Measurements from ENCODE around the gene RCN2. TPM values are rescaled to one million over a fixed set of nuclear protein-coding genes. Genes with fewer than 3 reads are reported as not detected.
"Not testable (repeated sequence)": the region's sequence is repeated elsewhere in the genome, so short reads cannot be mapped to it uniquely, and the experiment has no call there.

RCN2 gene
- 242 TPM for polyA plus RNA-seq (2013, experiment 1 of 4)
- 267 TPM for polyA plus RNA-seq (2013, experiment 2 of 4)
- polyA plus RNA-seq (2013, experiment 3 of 4): 242 TPM
- 255 TPM for polyA plus RNA-seq (2013, experiment 4 of 4)

- peaks cover 6% of the 10 kb centered on the region for H3K4me1 ChIP-seq (ENCODE audit: control insufficient read depth, insufficient read depth, low read length)
- no peaks in the 10 kb centered on the region for H3K27me3 ChIP-seq (ENCODE audit: control insufficient read depth, insufficient read depth, low read length, poor library complexity, severe bottlenecking)
- H3K27ac ChIP-seq (ENCODE audit: insufficient read depth, low read depth, low read length, poor library complexity, severe bottlenecking): peak within 1 kb of the TSS; percentile 86
- H3K9me3 ChIP-seq (ENCODE audit: control insufficient read depth, low read length): no peaks in the 10 kb centered on the region
- H3K36me3 ChIP-seq (ENCODE audit: control insufficient read depth, insufficient read depth, low read length): peaks cover 12% of the 10 kb centered on the region
- peak within 1 kb of the TSS; percentile 54 for H3K4me3 ChIP-seq (ENCODE audit: insufficient read depth, low read depth, low read length)
- 0% methylated on average over 96 of the region's 96 CpGs for WGBS, 2 experiments
Observed at GRCh38 chr15:76931397-76932134, at the start of gene RCN2. Gene RCN2, plus strand, starts transcription at chr15:76931749. Its CDS starts 93 bp downstream, at chr15:76931842.

- no peak overlapping the region for H3K4me3 ChIP-seq (ENCODE audit: insufficient read depth, low read depth, low read length)
- no peaks in the 10 kb centered on the region for H3K4me1 ChIP-seq (ENCODE audit: control insufficient read depth, insufficient read depth, low read length)
- H3K27ac ChIP-seq (ENCODE audit: insufficient read depth, low read depth, low read length, poor library complexity, severe bottlenecking): no peak overlapping the region
- 87 to 92% methylated on average over 2 of the region's 2 CpGs for WGBS, 2 experiments
- H3K27me3 ChIP-seq (ENCODE audit: control insufficient read depth, insufficient read depth, low read length, poor library complexity, severe bottlenecking): no peaks in the 10 kb centered on the region
- no peaks in the 10 kb centered on the region for H3K9me3 ChIP-seq (ENCODE audit: control insufficient read depth, low read length)
- H3K36me3 ChIP-seq (ENCODE audit: control insufficient read depth, insufficient read depth, low read length): no peaks in the 10 kb centered on the region
Observed at GRCh38 chr15:76885212-76885611, 46.3 kb upstream of the RCN2 start.

- WGBS, 2 experiments: 89 to 92% methylated on average over 14 of the region's 14 CpGs
- H3K4me1 ChIP-seq (ENCODE audit: control insufficient read depth, insufficient read depth, low read length); H3K27ac ChIP-seq (ENCODE audit: insufficient read depth, low read depth, low read length, poor library complexity, severe bottlenecking); H3K27me3 ChIP-seq (ENCODE audit: control insufficient read depth, insufficient read depth, low read length, poor library complexity, severe bottlenecking); H3K9me3 ChIP-seq (ENCODE audit: control insufficient read depth, low read length); H3K4me3 ChIP-seq (ENCODE audit: insufficient read depth, low read depth, low read length); H3K36me3 ChIP-seq (ENCODE audit: control insufficient read depth, insufficient read depth, low read length): not testable (repeated sequence)
Observed at GRCh38 chr15:76887280-76888141, 44.0 kb upstream of the RCN2 start.

GRCh38 chr15:76892836-76893235, 38.7 kb upstream of the RCN2 start:
- 88 to 98% methylated on average over 3 to 4 of the region's 5 CpGs for WGBS, 2 experiments

GRCh38 chr15:76894174-76894573, 37.4 kb upstream of the RCN2 start:
- Histone ChIP-seq H3K27me3 (ENCODE audit: control insufficient read depth, insufficient read depth, low read length, poor library complexity, severe bottlenecking) (no peaks in the 10 kb centered on the region), H3K27ac (ENCODE audit: insufficient read depth, low read depth, low read length, poor library complexity, severe bottlenecking) (no peak overlapping the region), H3K4me3 (ENCODE audit: insufficient read depth, low read depth, low read length) (no peak overlapping the region), H3K9me3 (ENCODE audit: control insufficient read depth, low read length) (no peaks in the 10 kb centered on the region), H3K36me3 (ENCODE audit: control insufficient read depth, insufficient read depth, low read length) (no peaks in the 10 kb centered on the region), H3K4me1 (ENCODE audit: control insufficient read depth, insufficient read depth, low read length) (no peaks in the 10 kb centered on the region)
- WGBS, 2 experiments: 93 to 98% methylated on average over 2 of the region's 2 CpGs

More at GRCh38 chr15:76892836-76893235, 38.7 kb upstream of the RCN2 start:
- not testable (repeated sequence) for H3K4me1 ChIP-seq (ENCODE audit: control insufficient read depth, insufficient read depth, low read length); H3K36me3 ChIP-seq (ENCODE audit: control insufficient read depth, insufficient read depth, low read length); H3K9me3 ChIP-seq (ENCODE audit: control insufficient read depth, low read length); H3K27ac ChIP-seq (ENCODE audit: insufficient read depth, low read depth, low read length, poor library complexity, severe bottlenecking); H3K27me3 ChIP-seq (ENCODE audit: control insufficient read depth, insufficient read depth, low read length, poor library complexity, severe bottlenecking); H3K4me3 ChIP-seq (ENCODE audit: insufficient read depth, low read depth, low read length)

GRCh38 chr15:76898102-76898501, 33.4 kb upstream of the RCN2 start:
- H3K27ac ChIP-seq (ENCODE audit: insufficient read depth, low read depth, low read length, poor library complexity, severe bottlenecking): no peak overlapping the region
- no peaks in the 10 kb centered on the region for H3K27me3 ChIP-seq (ENCODE audit: control insufficient read depth, insufficient read depth, low read length, poor library complexity, severe bottlenecking)
- no peaks in the 10 kb centered on the region for H3K36me3 ChIP-seq (ENCODE audit: control insufficient read depth, insufficient read depth, low read length)
- H3K9me3 ChIP-seq (ENCODE audit: control insufficient read depth, low read length): no peaks in the 10 kb centered on the region
- 87 to 95% methylated on average over 4 of the region's 4 CpGs for WGBS, 2 experiments
- no peaks in the 10 kb centered on the region for H3K4me1 ChIP-seq (ENCODE audit: control insufficient read depth, insufficient read depth, low read length)
- H3K4me3 ChIP-seq (ENCODE audit: insufficient read depth, low read depth, low read length): no peak overlapping the region

- not testable (repeated sequence) for H3K27ac ChIP-seq (ENCODE audit: insufficient read depth, low read depth, low read length, poor library complexity, severe bottlenecking); H3K27me3 ChIP-seq (ENCODE audit: control insufficient read depth, insufficient read depth, low read length, poor library complexity, severe bottlenecking); H3K36me3 ChIP-seq (ENCODE audit: control insufficient read depth, insufficient read depth, low read length); H3K9me3 ChIP-seq (ENCODE audit: control insufficient read depth, low read length); H3K4me1 ChIP-seq (ENCODE audit: control insufficient read depth, insufficient read depth, low read length); H3K4me3 ChIP-seq (ENCODE audit: insufficient read depth, low read depth, low read length)
- WGBS, 2 experiments: 92% methylated on average over 39 of the region's 39 CpGs
Observed at GRCh38 chr15:76899176-76899930, 32.2 kb upstream of the RCN2 start.

- not testable (repeated sequence) for H3K27me3 ChIP-seq (ENCODE audit: control insufficient read depth, insufficient read depth, low read length, poor library complexity, severe bottlenecking); H3K4me1 ChIP-seq (ENCODE audit: control insufficient read depth, insufficient read depth, low read length); H3K4me3 ChIP-seq (ENCODE audit: insufficient read depth, low read depth, low read length); H3K9me3 ChIP-seq (ENCODE audit: control insufficient read depth, low read length); H3K27ac ChIP-seq (ENCODE audit: insufficient read depth, low read depth, low read length, poor library complexity, severe bottlenecking); H3K36me3 ChIP-seq (ENCODE audit: control insufficient read depth, insufficient read depth, low read length)
- WGBS, 2 experiments: no CpG with 5 or more reads among the region's 6 CpGs
Observed at GRCh38 chr15:76899931-76900310, 31.6 kb upstream of the RCN2 start.

GRCh38 chr15:76901965-76902364, 29.6 kb upstream of the RCN2 start:
- Histone ChIP-seq H3K36me3 (ENCODE audit: control insufficient read depth, insufficient read depth, low read length) (no peaks in the 10 kb centered on the region), H3K4me1 (ENCODE audit: control insufficient read depth, insufficient read depth, low read length) (peaks cover 6% of the 10 kb centered on the region)
- WGBS, 2 experiments: 93 to 95% methylated on average over 2 of the region's 2 CpGs

GRCh38 chr15:76903251-76903681, 28.3 kb upstream of the RCN2 start:
- no peak overlapping the region for H3K4me3 ChIP-seq (ENCODE audit: insufficient read depth, low read depth, low read length)
- H3K9me3 ChIP-seq (ENCODE audit: control insufficient read depth, low read length): no peaks in the 10 kb centered on the region
- peaks cover 19% of the 10 kb centered on the region for H3K27me3 ChIP-seq (ENCODE audit: control insufficient read depth, insufficient read depth, low read length, poor library complexity, severe bottlenecking)
- H3K4me1 ChIP-seq (ENCODE audit: control insufficient read depth, insufficient read depth, low read length): peaks cover 6% of the 10 kb centered on the region
- no peaks in the 10 kb centered on the region for H3K36me3 ChIP-seq (ENCODE audit: control insufficient read depth, insufficient read depth, low read length)
- no peak overlapping the region for H3K27ac ChIP-seq (ENCODE audit: insufficient read depth, low read depth, low read length, poor library complexity, severe bottlenecking)

More at GRCh38 chr15:76901965-76902364, 29.6 kb upstream of the RCN2 start:
- H3K27ac ChIP-seq (ENCODE audit: insufficient read depth, low read depth, low read length, poor library complexity, severe bottlenecking): no peak overlapping the region
- H3K9me3 ChIP-seq (ENCODE audit: control insufficient read depth, low read length): no peaks in the 10 kb centered on the region
- H3K4me3 ChIP-seq (ENCODE audit: insufficient read depth, low read depth, low read length): no peak overlapping the region
- H3K27me3 ChIP-seq (ENCODE audit: control insufficient read depth, insufficient read depth, low read length, poor library complexity, severe bottlenecking): peaks cover 15% of the 10 kb centered on the region

Data from ectodermal cell (in vitro differentiated cells).